Mesothelial cell of epicardium (in vitro differentiated cells): ENCODE data around the gene RASGEF1C. TPM values are rescaled to one million over a fixed set of nuclear protein-coding genes. Genes with fewer than 3 reads are reported as not detected.

Experiments
- DNase-seq, 2 experiments: peaks; one replicate each; pipeline ENCODE4 v3.0.0; 2021; ENCODE audit warnings: low spot score in 2 of 2; ENCODE audit not compliant: unreplicated experiment in 2 of 2
- H3K27ac Mint-ChIP-seq: 2 replicates; pipeline ENCODE4 v1.8.0; 2021; ENCODE audit warnings: mixed read lengths
- H3K27me3 Mint-ChIP-seq: 2 replicates; pipeline ENCODE4 v1.8.0; 2021; ENCODE audit warnings: low read depth, mixed read lengths
- H3K36me3 Mint-ChIP-seq: 2 replicates; pipeline ENCODE4 v1.8.0; 2021; ENCODE audit warnings: mixed read lengths
- H3K4me1 Mint-ChIP-seq: 2 replicates; pipeline ENCODE4 v1.8.0; 2021; ENCODE audit warnings: mixed read lengths
- H3K4me3 Mint-ChIP-seq: 2 replicates; pipeline ENCODE4 v1.8.0; 2021; ENCODE audit warnings: mild to moderate bottlenecking, moderate library complexity, mixed read lengths
- H3K9me3 Mint-ChIP-seq: 2 replicates; pipeline ENCODE4 v1.8.0; 2021; ENCODE audit warnings: mixed read lengths
- CTCF ChIP-seq: fragments of 200-600 bp; sonication (generic); IDR thresholded peaks from one replicate; pipeline ENCODE4 v1.5.0; 2021; ENCODE audit warnings: antibody characterized with exemption; ENCODE audit not compliant: unreplicated experiment
- total RNA-seq: library from RNA; stranded (reverse); gene quantifications from 3 replicates; pipeline ENCODE4 v1.2.1, GENCODE V29; 2021

Gene RASGEF1C
- total RNA-seq, 1 donor from 2014 or later = 0.42 TPM

- no peak for TF ChIP-seq CTCF
- H3K9me3 Mint-ChIP-seq = no peaks in the 10 kb centered on the region
These were observed 72.9 kb downstream of the RASGEF1C start for GRCh38 chr5:180135967-180136629.

GRCh38 chr5:180135128-180135955 is 73.7 kb downstream of the RASGEF1C start:
- Mint-ChIP-seq H3K4me3 (no peak overlapping the region), H3K27me3 (peaks cover 10% of the 10 kb centered on the region), H3K9me3 (no peaks in the 10 kb centered on the region), H3K36me3 (no peaks in the 10 kb centered on the region), H3K27ac (no peak overlapping the region), H3K4me1 (no peaks in the 10 kb centered on the region)
- DNase-seq = peak in 1 of 2 experiments; percentile 36
- no peak for TF ChIP-seq CTCF

More at GRCh38 chr5:180135967-180136629, 72.9 kb downstream of the RASGEF1C start:
- no peaks in the 10 kb centered on the region for H3K4me1 Mint-ChIP-seq
- H3K36me3 Mint-ChIP-seq = no peaks in the 10 kb centered on the region
- no peak overlapping the region for H3K27ac Mint-ChIP-seq
- DNase-seq = peak; percentile 18 to 19
- no peak overlapping the region for H3K4me3 Mint-ChIP-seq
- peaks cover 16% of the 10 kb centered on the region for H3K27me3 Mint-ChIP-seq

DNA sequence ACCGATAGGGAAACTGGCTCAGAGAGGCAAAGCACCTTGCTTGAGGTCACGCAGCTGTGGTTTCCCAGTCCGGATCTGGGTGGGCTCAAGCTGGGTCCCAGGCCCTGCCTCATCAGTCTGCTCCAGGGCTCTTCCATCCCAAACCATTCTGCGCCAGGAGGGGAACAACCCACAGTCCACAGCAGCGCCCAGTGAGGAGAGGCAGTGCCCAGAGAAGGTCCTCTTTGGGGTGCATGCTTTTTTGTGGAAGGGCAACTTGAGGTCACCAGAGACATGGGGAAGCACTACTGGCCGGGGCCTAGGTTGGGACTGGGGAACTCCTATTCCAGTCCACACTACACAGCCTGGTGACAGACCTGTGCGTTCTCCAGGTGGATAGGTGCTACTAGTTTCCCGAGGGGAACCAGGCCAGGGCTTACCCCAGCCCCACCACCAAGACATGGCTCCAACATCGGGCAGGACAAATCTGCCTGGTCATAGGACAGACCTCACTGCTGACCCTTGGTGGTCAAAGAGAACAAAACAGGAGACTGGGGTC is 75.0 kb downstream of the RASGEF1C start:
- no peak for TF ChIP-seq CTCF
- H3K27ac Mint-ChIP-seq = no peak overlapping the region
- H3K27me3 Mint-ChIP-seq = peaks cover 6% of the 10 kb centered on the region
- no peak overlapping the region for H3K4me3 Mint-ChIP-seq
- no peaks in the 10 kb centered on the region for H3K36me3 Mint-ChIP-seq
- DNase-seq = peak in 1 of 2 experiments; percentile 19
- H3K9me3 Mint-ChIP-seq = no peaks in the 10 kb centered on the region
- H3K4me1 Mint-ChIP-seq = no peaks in the 10 kb centered on the region

GRCh38 chr5:180133551-180133950 is 75.5 kb downstream of the RASGEF1C start:
- no peak for TF ChIP-seq CTCF
- no peak overlapping the region for H3K27ac Mint-ChIP-seq
- H3K36me3 Mint-ChIP-seq = no peaks in the 10 kb centered on the region
- H3K4me1 Mint-ChIP-seq = no peaks in the 10 kb centered on the region
- DNase-seq = peak in 1 of 2 experiments; percentile 11
- H3K4me3 Mint-ChIP-seq = no peak overlapping the region
- H3K27me3 Mint-ChIP-seq = peaks cover 2% of the 10 kb centered on the region
- no peaks in the 10 kb centered on the region for H3K9me3 Mint-ChIP-seq

DNA sequence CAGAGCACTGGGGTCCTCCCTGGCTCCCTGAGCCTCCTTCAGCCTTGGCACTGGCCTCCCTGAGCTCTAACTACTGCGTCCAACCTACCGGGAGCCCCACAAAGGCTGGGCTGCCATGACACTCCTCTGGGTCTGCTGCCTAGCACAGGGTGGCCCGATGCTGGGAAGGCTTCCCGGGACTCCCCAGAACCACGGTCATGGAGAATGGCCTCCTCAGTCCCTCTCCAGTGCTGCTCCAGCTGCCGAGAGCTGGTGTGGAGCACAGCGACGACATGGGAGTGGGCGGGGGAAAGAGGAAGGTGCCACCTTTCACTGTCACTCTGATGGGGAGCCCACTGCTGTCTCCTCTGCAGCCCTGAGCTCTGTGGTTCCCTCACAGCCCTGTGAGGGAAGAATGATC is 76.0 kb downstream of the RASGEF1C start:
- H3K27ac Mint-ChIP-seq = no peak overlapping the region
- H3K9me3 Mint-ChIP-seq = no peaks in the 10 kb centered on the region
- TF ChIP-seq CTCF = no peak
- DNase-seq = peak; percentile 5 to 26
- H3K4me3 Mint-ChIP-seq = no peak overlapping the region
- peaks cover under 1% of the 10 kb centered on the region for H3K27me3 Mint-ChIP-seq
- H3K4me1 Mint-ChIP-seq = no peaks in the 10 kb centered on the region
- no peaks in the 10 kb centered on the region for H3K36me3 Mint-ChIP-seq
